Activated CD8-positive, alpha-beta memory T cell treated with anti-CD3 and anti-CD28 coated beads, Interleukin-2, amount 50 U/mL, for 48 hours (primary cell): ENCODE measurements around the gene PCNA.

Experiments used
- DNase-seq: peaks from one replicate; pipeline ENCODE4 v3.0.0-alpha.2; 2020

The PCNA gene

DNA sequence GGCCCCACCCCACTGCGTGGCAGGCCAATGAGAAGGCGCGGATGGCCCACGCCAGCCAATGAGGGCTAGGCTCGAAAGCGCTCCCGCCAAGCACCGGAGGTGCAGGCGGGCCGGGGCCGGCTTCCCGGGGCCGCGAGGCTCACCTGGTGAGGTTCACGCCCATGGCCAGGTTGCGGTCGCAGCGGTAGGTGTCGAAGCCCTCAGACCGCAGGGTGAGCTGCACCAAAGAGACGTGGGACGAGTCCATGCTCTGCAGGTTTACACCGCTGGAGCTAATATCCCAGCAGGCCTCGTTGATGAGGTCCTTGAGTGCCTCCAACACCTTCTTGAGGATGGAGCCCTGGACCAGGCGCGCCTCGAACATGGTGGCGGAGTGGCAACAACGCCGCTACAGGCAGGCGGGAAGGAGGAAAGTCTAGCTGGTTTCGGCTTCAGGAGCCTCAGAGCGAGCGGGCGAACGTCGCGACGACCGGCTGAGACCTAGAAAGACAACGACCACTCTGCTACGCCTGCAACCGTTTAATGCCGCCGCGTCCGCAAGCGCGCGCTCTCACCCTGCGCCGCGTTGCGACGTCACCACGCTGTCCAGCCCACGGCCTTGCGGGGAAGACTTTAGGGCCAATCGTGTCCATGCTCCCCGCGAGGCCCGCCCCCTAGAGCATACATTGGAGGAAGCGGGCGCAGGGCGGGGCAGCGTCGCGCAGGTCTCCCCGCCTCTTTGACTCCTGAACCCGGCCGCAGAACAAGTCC is at the start of gene PCNA:
Gene PCNA (minus strand): TSS at position 524 of the 750 bp plus-strand sequence. CDS start 160 bp downstream, at position 364.
- peak; percentile 96 for DNase-seq

GRCh38 chr20:5168651-5169396 is 49.1 kb upstream of the PCNA start:
- DNase-seq, result no peak

DNA sequence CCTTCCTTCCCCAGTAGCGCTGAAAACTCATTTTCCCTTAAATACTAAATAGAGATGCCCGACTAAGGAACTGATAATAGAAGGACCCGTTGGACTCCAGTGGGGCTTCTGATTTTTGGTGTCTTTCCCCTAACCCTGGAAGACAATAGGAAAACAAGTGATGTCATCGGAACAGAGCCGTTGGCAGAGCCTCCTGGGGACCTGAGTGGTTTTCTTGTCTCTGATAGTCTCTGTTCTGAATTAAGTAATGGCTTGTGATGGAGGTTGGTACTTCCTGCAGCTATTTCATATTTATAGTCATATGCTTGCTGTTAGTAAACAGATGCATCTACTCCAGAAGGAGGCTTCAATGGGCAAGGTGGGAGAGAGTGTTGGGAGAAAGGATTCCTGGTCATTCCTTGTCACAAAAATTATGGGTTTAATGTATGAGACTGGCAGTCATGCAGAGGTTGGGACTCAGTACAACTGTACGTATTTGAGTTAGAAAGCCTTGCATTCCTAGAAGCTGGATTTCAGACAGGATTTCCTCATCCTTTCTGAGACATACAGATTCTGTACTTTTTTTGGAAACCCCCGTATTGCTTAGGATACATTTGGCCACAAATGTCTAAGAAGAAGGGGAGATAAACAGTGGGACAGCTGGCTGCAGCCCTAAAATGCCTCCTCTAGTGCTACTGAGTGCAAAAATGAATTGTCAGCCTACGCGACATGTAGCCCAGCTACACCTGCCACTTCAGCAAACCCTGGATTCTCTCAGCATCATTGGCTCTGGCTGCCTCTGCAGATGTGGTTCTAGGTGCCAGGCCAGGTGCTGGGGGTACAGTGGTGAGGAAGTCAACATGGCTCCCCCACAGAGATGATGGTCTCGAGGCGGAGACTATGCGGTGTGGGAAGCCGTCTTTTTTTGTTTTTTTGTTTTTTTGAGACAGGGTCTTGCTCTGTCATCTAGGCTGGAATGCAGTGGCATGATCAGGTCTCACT is 45.2 kb upstream of the PCNA start:
- no peak for DNase-seq

DNA sequence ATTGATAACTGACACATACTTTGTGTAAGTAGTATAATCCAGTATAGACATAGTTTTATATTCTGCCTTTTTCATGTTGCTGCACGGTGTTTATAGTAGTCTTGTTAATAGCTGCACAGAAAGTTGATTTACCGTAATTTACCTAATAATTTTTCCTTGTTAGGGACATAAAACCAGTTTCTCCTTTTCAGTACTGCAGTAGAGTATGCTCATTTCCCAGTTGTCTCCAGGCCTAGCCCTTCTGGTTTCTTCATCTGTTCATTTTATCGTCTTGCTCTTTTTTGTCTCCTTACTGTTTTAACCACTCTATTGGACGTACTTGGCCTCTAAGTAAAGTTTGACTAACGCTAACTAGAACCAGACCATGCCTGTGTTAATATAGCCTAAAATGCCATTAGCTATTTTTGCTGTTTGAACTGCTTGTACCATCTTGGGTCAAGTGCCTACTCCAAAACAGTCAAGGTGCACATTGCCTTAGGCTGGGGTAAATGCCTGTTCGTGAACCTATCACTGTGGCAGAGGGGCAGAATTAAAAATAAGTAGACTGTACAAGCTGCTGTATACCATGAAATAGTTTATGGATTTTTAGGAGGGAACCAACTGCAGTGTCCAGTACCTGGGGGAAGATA is 41.9 kb upstream of the PCNA start:
- DNase-seq, result no peak

- no peak for DNase-seq
Measured at GRCh38 chr20:5160882-5161281, 41.1 kb upstream of the PCNA start.

DNA sequence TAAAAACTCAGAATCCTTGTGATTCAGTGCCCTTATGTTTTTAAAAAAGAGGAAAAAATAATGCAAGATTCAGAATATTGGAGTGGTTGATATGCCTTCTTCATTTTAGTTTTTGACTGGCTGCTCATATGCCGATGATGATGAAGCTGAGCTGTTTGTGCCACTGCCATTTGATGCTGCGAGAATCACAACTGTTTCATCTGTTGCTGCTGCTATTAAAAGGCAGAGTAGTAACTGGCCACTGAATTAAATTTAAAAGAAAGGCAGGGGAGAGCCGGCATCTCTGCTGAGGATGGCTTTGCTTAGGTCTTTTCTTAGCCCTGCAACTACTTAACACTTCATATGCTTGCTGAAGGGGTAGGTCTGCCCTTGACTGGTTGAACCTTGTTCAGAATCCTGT is 40.2 kb upstream of the PCNA start:
- no peak for DNase-seq

GRCh38 chr20:5156675-5157448 is 37.1 kb upstream of the PCNA start:
- DNase-seq, result no peak

- no peak for DNase-seq
Measured at GRCh38 chr20:5155404-5155803, 35.6 kb upstream of the PCNA start.

DNA sequence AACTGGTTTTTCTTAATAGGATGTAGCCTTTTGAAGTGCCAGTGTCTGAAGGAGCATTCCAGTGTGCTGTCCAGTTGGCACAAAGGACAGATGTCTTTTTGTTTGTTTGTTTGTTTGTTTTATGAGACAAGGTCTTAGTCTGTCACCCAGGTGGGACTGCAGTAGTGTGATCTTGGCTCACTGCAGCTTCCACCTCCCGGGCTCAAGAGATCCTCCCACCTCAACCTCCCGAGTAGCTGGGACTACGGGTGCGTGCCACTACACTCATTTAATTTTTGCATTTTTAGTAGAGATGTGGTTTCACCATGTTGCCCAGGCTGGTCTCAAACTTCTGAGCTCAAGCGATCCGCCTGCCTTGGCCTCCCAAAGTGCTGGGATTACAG is 34.8 kb upstream of the PCNA start:
- DNase-seq, result no peak

DNA sequence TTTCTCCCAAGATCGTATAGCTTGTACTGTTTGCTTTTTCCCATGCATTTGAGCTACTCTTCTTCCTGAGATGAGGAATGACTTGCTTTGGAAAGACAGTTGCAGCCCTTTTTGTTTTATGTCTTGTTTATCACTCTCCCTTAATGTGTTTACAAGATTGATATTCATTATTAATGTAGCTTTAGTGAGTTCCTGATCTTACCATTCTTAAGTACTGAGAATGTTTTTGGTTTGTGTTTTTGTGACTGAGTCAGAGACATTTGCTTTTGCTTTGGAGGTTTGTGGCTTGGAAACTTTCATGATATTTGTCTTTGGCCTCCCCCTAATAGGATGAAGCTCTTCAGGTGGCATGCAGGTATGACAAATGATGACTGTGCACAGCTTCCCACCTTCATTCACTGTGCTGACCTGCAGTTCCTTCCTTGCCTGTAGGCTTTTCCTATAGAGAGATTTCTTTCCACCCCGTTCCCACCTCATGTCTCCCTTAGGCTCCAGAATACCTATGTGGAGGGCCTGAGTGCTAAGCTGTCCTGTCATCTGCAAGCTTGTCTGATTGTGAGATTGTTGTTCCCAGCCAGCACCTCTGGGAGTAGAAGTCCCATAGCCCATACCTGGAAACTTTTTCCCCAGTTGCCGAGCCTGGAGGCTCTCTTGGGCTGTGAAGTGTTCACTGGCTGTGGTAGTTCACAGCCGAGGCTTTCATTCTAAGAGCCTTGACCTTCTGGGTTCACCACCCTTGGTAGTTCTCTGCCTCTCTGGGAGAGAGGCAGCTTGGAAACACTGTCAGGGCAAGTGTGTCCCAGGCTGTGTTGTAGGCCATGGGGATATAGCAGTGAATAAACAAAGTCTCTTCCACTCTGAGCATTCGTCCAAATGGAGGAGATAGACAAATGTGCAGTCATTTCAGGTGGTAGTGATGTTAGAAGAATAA is 34.1 kb upstream of the PCNA start:
- no peak for DNase-seq

DNA sequence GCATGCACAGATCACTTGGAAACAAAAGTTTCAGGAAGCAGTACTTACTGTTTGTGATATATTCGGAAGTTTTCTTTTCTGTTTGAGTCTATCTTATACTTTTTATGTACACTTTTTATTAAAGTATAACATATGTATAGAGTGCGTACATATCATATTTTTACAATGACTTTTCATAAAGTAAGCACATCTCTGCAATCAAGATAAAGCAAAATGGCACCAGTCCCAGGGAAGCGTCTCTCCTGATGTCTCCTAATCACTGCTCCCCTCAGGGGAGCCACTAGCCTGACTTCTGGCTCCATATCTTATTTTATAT is 33.4 kb upstream of the PCNA start:
- no peak for DNase-seq

GRCh38 chr20:5150226-5151076 is 30.7 kb upstream of the PCNA start:
- DNase-seq, result no peak

- DNase-seq, result no peak
Measured at GRCh38 chr20:5149892-5150225, 30.1 kb upstream of the PCNA start.

GRCh38 chr20:5148581-5148980 is 28.8 kb upstream of the PCNA start:
- no peak for DNase-seq

GRCh38 chr20:5146871-5147592 is 27.3 kb upstream of the PCNA start:
- no peak for DNase-seq

DNA sequence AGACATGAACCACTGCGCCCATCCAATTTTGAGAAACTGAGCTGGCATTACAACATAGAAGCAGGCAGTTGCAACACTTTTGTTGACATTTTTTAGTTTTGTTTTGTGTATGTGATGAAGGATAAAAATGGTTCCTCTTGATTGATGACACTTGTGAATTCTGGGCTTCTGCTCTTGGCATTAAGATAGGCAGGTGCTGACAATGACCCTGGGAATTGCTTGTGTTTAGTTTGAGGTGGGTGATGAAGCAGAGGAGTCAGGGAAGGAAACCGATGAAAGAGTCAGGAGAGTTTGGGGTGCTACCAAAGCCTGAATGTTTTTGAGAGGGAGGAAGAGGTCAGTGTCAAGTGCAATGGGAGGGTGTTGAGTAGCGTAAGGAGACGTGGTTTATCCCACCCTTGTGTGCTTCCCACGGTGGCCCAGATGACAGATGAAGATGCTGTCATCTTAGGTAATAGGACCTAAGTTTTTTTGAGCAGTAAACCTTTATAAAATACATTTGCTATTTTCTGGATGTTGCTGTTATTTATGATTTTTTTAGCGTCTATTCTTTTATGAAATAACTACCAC is 26.4 kb upstream of the PCNA start:
- no peak for DNase-seq

GRCh38 chr20:5145365-5146098 is 25.8 kb upstream of the PCNA start:
- DNase-seq, result no peak

DNA sequence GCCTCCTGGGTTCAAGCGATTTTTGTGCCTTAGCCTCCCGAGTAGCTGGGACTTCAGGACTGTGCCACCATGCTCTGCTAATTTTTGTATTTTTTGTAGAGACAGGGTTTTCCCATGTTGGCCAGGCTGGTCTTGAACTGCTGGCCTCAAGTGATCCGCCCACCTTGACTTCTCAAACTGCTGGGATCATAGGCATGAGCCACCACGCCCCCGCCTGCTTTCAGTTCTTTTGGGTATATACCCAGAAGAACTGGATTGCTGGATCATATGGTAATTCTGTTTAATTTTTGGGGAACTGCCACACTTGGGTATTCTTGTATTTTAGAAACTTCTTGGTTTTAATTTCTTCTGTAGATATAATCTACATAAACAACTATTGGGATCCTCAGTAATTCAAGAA is 24.1 kb upstream of the PCNA start:
- DNase-seq, result no peak
